Measurements from ENCODE around the gene TRIM44.
"Not testable (repeated sequence)": the region's sequence is repeated elsewhere in the genome, so short reads cannot be mapped to it uniquely, and the experiment has no call there.

The TRIM44 gene

GRCh38 chr11:35675901-35676610 is 13.5 kb downstream of the TRIM44 start:
- DNase-seq = no peak

- DNase-seq = no peak
Measured at GRCh38 chr11:35676611-35676965, 14.0 kb downstream of the TRIM44 start.

GRCh38 chr11:35677904-35678303 is 15.3 kb downstream of the TRIM44 start:
- no peak for DNase-seq

- no peak for DNase-seq
Measured at GRCh38 chr11:35678471-35678870, 15.9 kb downstream of the TRIM44 start.

GRCh38 chr11:35678975-35679374 is 16.4 kb downstream of the TRIM44 start:
- no peak for DNase-seq

- DNase-seq = no peak
Measured at GRCh38 chr11:35680506-35680905, 17.9 kb downstream of the TRIM44 start.

GRCh38 chr11:35681163-35681767 is 18.7 kb downstream of the TRIM44 start:
- no peak for DNase-seq

GRCh38 chr11:35682230-35683173 is 19.9 kb downstream of the TRIM44 start:
- DNase-seq = no peak

- DNase-seq = no peak
Measured at GRCh38 chr11:35683728-35684339, 21.3 kb downstream of the TRIM44 start.

GRCh38 chr11:35688023-35688422 is 25.4 kb downstream of the TRIM44 start:
- DNase-seq = no peak

- DNase-seq = no peak
Measured at GRCh38 chr11:35689081-35689996, 26.8 kb downstream of the TRIM44 start.

GRCh38 chr11:35702126-35702525 is 39.6 kb downstream of the TRIM44 start:
- no peak for DNase-seq

- no peak for DNase-seq
Measured at GRCh38 chr11:35709376-35709775, 46.8 kb downstream of the TRIM44 start.

GRCh38 chr11:35711173-35711910 is 48.8 kb downstream of the TRIM44 start:
- no peak for DNase-seq

GRCh38 chr11:35711924-35712323 is 49.3 kb downstream of the TRIM44 start:
- DNase-seq = no peak

- no peak for DNase-seq
Measured at GRCh38 chr11:35712533-35712932, 50.0 kb downstream of the TRIM44 start.

- no peak for DNase-seq
Measured at GRCh38 chr11:35714882-35715627, 52.5 kb downstream of the TRIM44 start.

GRCh38 chr11:35715677-35716076 is 53.1 kb downstream of the TRIM44 start:
- not testable (repeated sequence) for DNase-seq

GRCh38 chr11:35717043-35717442 is 54.5 kb downstream of the TRIM44 start:
- DNase-seq = no peak

- DNase-seq = no peak
Measured at GRCh38 chr11:35717520-35717919, 54.9 kb downstream of the TRIM44 start.
